ENCODE results near the gene RBM4. TPM values are rescaled to one million over a fixed set of nuclear protein-coding genes. Genes with fewer than 3 reads are reported as not detected.

RBM4 gene
- total and polyA plus RNA-seq, 9 of the 15 experiments (the other 6 are each of a cell fraction or from before 2014, with no cell fraction given) = 81.6 to 233 (median 122) TPM

DNA sequence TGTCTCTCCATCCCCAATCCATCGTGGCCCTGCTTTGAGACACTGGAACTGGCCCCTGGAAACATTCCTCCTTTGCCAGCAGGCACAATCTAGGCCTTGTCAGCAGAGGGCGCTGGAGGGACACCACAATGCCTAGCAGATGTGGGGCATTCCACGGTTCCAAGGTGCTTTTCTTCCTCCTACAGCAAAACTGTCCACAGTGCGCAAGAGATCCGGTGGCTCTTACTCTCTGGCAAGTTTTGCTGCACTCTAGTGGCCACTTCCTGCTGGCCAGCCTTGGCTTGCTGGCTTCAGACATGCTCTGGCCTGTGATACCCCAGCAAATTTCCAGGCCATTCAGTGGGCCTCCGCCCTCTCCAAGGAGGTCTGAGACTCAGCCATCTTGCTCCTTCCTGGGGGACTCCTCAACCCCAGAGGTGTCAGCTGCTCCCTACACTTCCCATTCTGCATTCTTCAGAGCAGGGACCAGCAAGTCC is 56.3 kb downstream of the RBM4 start (continued):
- TF ChIP-seq RFX1 (IDR thresholded peaks at IDR 0.05) = no peak
- TF ChIP-seq ZNF133 (CRISPR knock-in tag; IDR thresholded peaks at IDR 0.05) = no peak
- TF ChIP-seq POLR3G (IDR thresholded peaks at IDR 0.05; ENCODE audit: extremely low read depth, insufficient read length, insufficient replicate concordance) = no peak
- no peak for TF ChIP-seq NONO (IDR thresholded peaks at IDR 0.05; ENCODE audit: low read depth in 2 of 2, low read length in 1 of 2)
- TF ChIP-seq E2F4 (CRISPR knock-in tag; IDR thresholded peaks at IDR 0.05; ENCODE audit: low read depth) = no peak
- no peak; the same call in 1 of the 2 replicates for TF ChIP-seq CREB1 (IDR thresholded peaks at IDR 0.05)
- no peak for TF ChIP-seq CREB1 (CRISPR knock-in tag; IDR thresholded peaks at IDR 0.05)
- 0 out of 2 replicates have a peak, but pooled peaks have one; percentile 35 for TF ChIP-seq MAFK (IDR thresholded peaks at IDR 0.05; ENCODE audit: low read length)
- TF ChIP-seq TEAD1 (CRISPR knock-in tag; IDR thresholded peaks at IDR 0.05) = peak; percentile 76 to 98; a peak in 3 of 4 replicates
- no peak for TF ChIP-seq ZNF79 (CRISPR knock-in tag; IDR thresholded peaks at IDR 0.05; ENCODE audit: low read depth)
- TF ChIP-seq ZNF212 (CRISPR knock-in tag; IDR thresholded peaks at IDR 0.05) = no peak
- no peak for TF ChIP-seq HBP1 (CRISPR knock-in tag; IDR thresholded peaks at IDR 0.05)
- no peak for TF ChIP-seq ZNF398 (CRISPR knock-in tag; IDR thresholded peaks at IDR 0.05)
- TF ChIP-seq ARID3A (IDR thresholded peaks at IDR 0.05; ENCODE audit: borderline replicate concordance, low read depth, low read length) = 0 out of 2 replicates have a peak, but pooled peaks have one; percentile 20
- no peak for TF ChIP-seq ZNF766 (CRISPR knock-in tag; conservative IDR thresholded peaks at IDR 0.05)
- no peak for TF ChIP-seq ZNF436 (CRISPR knock-in tag; IDR thresholded peaks at IDR 0.05)
- no peak for TF ChIP-seq KAT2B (IDR thresholded peaks at IDR 0.05; ENCODE audit: low read depth, low read length)
- no peak for TF ChIP-seq KHSRP (IDR thresholded peaks at IDR 0.05)
- no peak for TF ChIP-seq ZNF431 (CRISPR knock-in tag; IDR thresholded peaks at IDR 0.05)
- TF ChIP-seq, protein P1, sequence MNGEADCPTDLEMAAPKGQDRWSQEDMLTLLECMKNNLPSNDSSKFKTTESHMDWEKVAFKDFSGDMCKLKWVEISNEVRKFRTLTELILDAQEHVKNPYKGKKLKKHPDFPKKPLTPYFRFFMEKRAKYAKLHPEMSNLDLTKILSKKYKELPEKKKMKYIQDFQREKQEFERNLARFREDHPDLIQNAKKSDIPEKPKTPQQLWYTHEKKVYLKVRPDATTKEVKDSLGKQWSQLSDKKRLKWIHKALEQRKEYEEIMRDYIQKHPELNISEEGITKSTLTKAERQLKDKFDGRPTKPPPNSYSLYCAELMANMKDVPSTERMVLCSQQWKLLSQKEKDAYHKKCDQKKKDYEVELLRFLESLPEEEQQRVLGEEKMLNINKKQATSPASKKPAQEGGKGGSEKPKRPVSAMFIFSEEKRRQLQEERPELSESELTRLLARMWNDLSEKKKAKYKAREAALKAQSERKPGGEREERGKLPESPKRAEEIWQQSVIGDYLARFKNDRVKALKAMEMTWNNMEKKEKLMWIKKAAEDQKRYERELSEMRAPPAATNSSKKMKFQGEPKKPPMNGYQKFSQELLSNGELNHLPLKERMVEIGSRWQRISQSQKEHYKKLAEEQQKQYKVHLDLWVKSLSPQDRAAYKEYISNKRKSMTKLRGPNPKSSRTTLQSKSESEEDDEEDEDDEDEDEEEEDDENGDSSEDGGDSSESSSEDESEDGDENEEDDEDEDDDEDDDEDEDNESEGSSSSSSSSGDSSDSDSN (IDR thresholded peaks at IDR 0.05; ENCODE audit: borderline replicate concordance in 1 of 2, low read depth in 2 of 2, low read length in 2 of 2) = peak in 1 of 2 experiments; percentile 53; a peak in 1 of 4 replicates
